ENCODE data around the gene CYFIP1.

DNA sequence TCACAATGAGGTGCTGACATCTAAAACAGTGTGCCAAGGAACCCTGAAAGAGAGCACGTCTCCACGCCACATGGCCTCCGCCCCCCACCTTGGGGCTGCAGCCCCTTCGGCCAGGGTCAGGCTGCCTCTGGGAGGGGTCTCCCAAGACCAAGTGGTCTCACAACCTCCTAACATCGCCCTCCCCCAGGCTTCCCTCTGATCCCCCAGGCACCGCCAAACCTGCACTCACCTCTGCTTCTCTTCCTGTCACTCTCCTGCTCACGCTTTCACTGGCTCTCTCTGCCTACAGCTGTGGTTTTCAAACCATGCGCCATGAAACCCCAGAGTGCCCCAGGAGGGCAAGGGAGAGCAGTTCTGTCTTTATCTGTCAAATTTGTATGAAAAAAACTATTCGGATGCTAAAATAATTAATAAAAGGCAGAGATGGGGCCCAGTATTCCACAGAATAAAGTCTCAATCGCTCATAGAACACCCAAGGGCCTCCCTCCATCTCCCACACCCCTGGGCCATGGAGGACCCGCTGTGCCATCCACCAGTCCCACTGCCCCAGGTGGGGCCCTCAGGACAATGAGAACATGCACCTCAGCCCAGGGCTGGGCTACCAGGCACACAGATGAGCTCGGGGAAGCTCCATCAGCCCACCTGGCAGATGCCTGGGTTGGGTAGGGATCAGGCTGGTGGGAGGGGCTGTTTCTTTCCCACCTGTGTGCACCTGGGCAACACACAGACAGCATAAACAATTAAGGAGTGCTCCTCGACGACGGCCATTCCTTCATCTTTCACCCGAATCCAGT lies 21.5 kb downstream of the CYFIP1 start:
- TF ChIP-seq, protein P1, sequence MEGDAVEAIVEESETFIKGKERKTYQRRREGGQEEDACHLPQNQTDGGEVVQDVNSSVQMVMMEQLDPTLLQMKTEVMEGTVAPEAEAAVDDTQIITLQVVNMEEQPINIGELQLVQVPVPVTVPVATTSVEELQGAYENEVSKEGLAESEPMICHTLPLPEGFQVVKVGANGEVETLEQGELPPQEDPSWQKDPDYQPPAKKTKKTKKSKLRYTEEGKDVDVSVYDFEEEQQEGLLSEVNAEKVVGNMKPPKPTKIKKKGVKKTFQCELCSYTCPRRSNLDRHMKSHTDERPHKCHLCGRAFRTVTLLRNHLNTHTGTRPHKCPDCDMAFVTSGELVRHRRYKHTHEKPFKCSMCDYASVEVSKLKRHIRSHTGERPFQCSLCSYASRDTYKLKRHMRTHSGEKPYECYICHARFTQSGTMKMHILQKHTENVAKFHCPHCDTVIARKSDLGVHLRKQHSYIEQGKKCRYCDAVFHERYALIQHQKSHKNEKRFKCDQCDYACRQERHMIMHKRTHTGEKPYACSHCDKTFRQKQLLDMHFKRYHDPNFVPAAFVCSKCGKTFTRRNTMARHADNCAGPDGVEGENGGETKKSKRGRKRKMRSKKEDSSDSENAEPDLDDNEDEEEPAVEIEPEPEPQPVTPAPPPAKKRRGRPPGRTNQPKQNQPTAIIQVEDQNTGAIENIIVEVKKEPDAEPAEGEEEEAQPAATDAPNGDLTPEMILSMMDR (IDR thresholded peaks at IDR 0.05): no peak
- no peak for TF ChIP-seq POLR2AphosphoS5 (IDR thresholded peaks at IDR 0.05)
- TF ChIP-seq EP300 (IDR thresholded peaks at IDR 0.05): no peak
